Activated CD4-positive, CD25-positive, alpha-beta regulatory T cell treated with anti-CD3 and anti-CD28 coated beads, Interleukin-2, amount 50 U/mL, for 72 hours (primary cell): ENCODE data around the gene ABCA13.

Source experiments
- DNase-seq: peaks from one replicate; pipeline ENCODE4 v3.0.0; 2021

Gene ABCA13

GRCh38 chr7:48384180-48384752 is 213.0 kb downstream of the ABCA13 start:
- no peak for DNase-seq

DNA sequence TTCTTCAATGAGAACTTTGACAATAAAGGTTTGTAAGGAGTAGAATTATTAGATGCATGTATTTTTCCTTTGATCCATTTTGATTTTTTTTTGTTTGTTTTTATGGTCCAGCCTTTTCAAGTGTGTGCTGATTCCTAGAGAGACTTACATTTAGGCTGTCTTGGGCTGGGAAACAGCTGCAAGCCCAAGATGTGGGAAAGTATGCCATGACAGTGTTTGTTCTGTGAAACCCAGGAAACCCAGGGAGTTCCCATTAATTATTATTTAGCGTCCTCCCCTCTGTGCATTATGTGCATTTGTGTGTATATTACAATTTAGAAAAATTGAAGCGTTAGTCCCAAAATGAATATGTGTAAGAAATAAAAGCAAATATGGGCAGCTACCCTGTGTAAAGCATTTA is 216.7 kb downstream of the ABCA13 start:
- DNase-seq: no peak

- DNase-seq: no peak
Observed at GRCh38 chr7:48388911-48389310, 217.7 kb downstream of the ABCA13 start.

DNA sequence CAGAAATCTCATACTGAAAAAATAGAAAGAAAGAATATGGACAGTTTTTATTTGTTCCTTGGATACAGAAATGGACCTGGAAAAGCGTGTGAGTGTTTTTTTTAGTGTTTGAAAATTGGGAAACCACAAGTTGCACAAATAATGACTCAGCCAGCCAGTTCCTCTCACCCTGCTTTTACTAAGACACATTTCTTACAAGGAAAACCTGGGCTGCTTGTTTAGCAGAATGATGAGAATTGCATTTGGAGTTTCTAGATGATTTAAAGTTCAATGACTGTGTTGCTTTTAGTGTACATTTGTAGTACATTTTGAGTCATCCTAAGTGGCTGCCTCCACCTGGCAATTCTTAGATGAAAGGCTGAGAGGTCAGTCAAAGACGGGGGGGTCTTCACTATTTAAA is 218.7 kb downstream of the ABCA13 start:
- DNase-seq: no peak

DNA sequence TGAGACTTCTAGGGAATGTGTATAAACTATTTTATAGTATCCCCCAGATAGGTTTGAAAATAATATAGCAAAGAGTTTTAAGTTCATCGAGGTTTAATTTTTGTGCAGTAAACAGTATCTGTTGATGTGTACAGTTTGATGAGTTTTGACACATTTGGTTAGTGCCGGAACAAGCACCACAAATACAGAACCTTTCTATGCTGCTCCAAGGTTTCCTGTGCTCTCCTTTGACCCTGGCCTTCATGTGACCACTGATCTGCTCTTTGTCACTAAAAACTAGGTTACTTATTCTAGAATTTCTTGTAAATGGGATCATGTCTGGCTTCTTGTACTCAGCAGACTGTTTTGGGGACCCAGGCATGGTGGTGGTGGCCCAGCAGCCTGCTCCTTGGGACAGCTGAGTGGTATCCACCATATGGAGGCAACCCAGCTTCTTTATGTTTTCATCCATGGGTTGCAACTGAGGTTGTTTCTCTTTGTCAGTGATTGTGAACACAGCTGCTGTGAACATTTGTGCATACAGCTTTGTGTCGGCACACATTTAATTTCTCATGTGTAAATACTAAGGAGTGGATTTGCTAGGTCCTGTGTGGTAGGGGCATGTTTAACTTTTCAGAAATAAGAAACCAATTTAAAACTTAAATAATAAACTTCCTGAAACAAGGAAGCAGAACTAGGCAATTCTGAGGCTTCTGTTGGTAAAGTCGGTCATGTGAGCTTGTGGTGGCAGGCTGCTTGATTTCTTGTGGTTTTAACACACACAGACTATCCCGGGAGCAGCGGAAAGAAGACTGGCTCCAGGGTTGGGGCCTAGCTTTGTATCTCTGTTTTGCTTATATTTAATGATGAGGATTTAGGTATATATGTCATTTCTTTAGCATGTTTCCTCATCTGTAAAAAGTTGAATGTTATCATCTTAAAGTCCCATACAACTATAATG is 219.4 kb downstream of the ABCA13 start:
- no peak for DNase-seq

DNA sequence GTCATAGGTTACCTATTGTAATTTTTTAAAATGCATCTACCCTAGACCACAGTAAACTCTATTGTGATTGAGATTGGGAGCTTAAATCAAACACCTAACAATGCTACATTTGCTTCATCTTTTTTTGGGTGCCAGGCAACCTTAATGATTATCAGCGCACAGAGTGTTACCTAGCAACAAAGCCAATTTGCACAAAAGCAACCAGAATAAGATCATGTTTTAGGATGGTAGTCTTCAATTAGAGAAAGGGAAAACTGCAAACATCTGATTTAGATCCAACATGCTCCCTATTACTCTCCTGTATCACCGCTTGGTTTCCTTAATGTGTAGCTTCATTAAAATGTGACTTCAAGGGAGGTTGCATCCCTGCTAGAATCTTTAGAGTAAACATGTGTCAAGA is 226.9 kb downstream of the ABCA13 start:
- DNase-seq: no peak

DNA sequence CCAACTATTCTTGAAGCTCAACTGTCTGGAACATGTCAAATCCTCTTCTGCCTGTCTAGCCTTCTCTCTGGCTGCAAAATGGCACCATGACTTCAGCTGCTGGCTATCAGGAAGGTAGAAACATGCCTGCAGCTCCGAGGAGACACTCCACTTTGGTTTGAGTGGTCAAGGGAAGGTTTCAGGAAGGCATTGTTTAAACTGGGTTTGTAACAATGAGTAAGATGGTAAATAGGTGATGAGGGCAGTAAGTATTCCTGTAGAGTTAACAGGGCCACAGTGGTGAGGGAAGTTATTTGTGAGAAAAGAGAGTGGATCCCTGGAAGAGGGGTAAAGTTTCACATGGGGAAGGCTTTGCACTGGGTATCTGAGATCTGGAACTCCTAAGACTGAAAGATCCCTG is 231.5 kb downstream of the ABCA13 start:
- DNase-seq: no peak

DNA sequence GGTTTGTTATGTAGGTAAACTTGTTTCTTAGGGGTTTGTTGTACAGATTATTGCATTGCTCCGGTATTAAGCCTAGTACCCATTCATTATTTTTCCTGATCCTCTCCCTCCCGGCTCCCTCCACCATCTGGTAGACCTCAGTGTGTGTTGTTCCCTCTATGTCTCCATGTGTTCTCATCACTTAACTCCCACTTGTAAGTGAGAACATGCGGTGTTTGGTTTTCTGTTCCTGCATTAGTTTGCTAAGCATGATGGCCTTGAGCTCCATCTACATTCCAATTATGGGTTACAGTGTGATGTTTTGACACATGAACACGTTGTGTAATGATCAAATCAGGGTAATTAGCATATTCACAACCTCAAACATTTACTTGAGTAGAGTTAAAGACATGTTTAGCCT is 237.5 kb downstream of the ABCA13 start:
- no peak for DNase-seq

GRCh38 chr7:48411619-48412018 is 240.4 kb downstream of the ABCA13 start:
- no peak for DNase-seq

DNA sequence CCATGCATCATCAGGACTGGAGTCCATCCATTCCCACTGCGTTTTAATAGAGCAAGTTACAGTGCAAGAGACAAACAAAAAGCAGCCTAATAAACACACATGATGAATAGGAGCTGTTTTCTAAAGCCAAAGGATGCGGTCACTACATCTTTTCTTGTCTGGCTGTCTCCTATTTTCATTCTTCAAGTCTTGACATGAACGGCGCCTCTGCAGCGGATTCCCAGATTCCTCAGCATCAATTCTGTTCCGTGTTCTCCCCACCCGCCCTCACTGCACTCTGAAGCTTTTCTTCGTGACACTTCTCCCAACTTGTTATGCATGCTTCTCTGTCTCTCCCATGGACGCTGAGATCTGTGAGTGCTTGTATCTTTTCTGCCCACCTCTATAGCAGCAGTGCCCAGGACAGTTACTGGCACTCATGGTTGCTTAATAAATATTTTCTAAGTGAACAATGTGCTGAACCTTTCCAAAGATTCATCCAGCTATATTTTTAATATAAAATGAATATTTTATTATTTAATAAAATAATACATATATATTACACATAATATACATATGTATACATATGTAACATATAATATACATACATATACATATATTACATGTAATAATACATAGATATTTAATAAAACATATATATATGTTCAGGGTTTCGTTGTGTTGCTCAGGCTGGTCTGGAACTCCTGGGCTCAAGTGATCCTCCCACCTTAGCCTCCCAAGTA is 242.9 kb downstream of the ABCA13 start:
- no peak for DNase-seq

- no peak for DNase-seq
Observed at GRCh38 chr7:48416327-48416908, 245.2 kb downstream of the ABCA13 start.

DNA sequence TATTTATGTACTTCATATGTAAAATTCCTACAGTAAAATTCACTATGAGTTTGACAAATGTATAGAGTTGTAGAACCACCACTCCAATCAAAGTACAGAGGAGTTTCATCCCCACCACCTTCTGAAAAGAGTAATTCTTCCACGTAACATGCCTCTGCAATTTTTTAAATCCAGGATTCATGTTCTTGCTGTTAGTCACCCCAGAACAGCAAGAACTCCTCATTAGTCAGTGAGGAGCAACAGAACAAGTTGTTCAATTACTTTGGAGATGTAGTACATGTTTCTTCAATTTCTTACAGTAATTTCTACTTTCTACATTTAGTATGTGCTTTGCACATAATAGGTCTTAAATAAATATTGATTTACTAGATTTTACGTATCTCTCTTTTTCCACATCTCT is 248.1 kb downstream of the ABCA13 start:
- DNase-seq: no peak

- DNase-seq: no peak
Observed at GRCh38 chr7:48420206-48420605, 248.9 kb downstream of the ABCA13 start.

DNA sequence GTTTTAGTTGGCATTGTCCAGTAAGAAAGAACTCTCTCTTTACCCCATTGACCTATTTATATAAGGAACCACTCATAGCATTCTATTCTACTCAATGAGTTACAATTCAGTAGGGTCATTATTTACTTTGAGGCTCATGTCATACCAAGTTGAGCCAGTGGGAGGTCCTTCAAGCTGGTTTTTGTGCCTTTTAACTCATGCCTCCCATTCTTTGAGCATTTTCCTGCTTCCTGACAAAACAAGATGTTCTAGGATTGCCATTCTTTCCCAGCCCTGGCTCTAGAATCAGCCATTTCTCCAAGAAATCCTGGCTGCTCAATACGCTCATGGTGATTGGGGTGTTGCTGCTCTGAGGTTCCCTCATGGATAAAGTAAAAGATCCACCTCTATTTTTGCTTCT is 250.1 kb downstream of the ABCA13 start:
- no peak for DNase-seq

DNA sequence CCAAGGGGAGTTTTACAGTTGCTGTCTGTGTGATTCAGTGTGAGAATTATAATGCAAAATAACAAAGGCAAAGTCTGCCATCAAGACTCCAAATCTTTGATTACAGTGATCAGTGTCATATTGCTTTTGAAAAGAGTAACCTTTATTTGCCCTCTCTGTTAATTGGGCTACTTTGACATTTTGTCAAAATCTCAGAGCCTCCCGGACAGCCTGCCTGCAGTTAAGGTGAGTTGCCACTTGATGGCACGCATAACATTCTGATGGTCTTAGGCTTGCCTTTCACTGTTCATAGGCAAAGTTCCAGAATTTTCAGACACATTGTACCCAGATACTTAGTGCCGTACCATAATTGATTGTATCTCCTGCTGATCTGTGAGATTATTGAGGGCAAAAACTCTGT is 253.5 kb downstream of the ABCA13 start:
- DNase-seq: no peak

- no peak for DNase-seq
Observed at GRCh38 chr7:48426331-48426965, 255.2 kb downstream of the ABCA13 start.

DNA sequence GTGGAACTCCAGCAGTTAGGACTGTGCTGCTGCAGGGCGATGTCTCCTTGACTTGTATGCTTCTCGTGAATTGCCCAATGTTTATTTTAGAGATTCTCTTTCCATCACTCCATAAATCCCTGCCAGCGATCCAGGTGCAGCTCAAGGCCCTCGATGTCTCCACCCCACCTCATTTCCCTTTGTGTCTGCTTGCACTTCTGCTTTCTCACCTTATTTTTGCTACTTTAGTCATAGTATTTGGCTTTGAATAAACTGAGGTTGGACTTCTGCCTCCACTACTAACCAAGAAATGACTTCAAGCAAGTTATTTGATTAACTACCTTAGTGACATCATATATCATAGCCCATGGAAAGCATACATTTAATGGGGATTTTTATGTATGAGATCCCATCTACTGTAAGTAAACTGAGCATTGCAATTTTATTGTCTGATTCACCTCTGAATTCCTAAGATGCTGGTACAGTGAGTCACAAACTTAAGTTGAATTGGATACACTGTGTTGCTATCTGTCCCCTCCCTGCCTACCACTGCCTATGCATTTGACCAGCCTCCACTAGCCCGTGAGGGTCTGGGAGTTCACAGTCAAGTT is 255.8 kb downstream of the ABCA13 start:
- no peak for DNase-seq

DNA sequence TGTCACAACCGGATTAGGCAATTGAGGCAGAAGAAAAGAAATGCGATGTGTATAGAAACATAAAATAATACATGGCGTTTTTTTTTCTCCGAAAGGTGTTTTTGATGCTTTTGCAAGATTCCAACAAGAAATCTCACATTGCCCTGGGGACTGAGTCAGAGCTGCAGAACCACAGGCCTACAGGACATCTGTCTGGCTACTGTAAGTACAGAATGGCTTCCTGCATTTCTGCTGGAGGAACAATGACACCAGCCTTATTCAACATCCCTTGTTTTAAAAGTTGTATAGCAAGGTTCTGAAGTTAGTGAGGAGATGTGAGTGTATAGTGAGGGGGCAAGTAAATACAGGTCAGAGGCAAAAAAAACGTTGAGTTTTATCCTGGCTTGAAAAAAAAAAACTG is 256.4 kb downstream of the ABCA13 start:
- no peak for DNase-seq

GRCh38 chr7:48428091-48428684 is 256.9 kb downstream of the ABCA13 start:
- no peak for DNase-seq

DNA sequence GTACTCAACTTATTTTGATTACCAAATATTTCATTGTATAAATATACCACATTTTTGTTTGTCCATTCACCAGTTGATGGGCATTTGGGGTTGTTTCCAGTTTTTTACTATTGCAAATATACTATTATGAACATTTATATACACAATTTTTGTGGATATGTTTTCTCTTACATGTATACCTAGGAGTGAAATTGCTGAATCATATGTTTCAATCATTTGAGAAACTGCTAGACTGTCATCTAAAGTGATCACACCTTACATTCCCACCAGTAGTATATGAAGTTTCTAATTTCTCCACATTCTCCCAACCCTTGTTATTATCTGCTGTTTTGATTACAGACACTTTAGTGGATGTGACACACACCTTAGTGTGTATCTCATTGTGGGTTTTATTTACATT is 257.9 kb downstream of the ABCA13 start:
- no peak for DNase-seq

GRCh38 chr7:48438206-48438605 is 266.9 kb downstream of the ABCA13 start:
- DNase-seq: no peak

- no peak for DNase-seq
Observed at GRCh38 chr7:48441848-48442492, 270.7 kb downstream of the ABCA13 start.
